GM23248 (cell line): ENCODE measurements around the gene TCF12. TPM values are rescaled to one million over a fixed set of nuclear protein-coding genes. Genes with fewer than 3 reads are reported as not detected.
A peak's percentile ranks its signal among the peaks of the same experiment; 100 is the strongest.

Experiments used
- DNase-seq: peaks from one replicate; pipeline ENCODE4 v3.0.0-alpha.2; 2015
- H2AFZ ChIP-seq: fragments of 200-600 bp; sonication (generic); 2 replicates; pipeline ENCODE4 v1.6.1; 2016; ENCODE audit warnings: antibody characterized with exemption
- H3F3A ChIP-seq: fragments of 200-600 bp; sonication (generic); 2 replicates; pipeline ENCODE4 v1.6.1; 2016; ENCODE audit warnings: mild to moderate bottlenecking, antibody characterized with exemption, mixed run types; ENCODE audit not compliant: insufficient read depth
- H3K27ac ChIP-seq: fragments of 200-600 bp; sonication (generic); 2 replicates; pipeline ENCODE4 v1.5.1; 2016; ENCODE audit warnings: mild to moderate bottlenecking
- H3K27me3 ChIP-seq: fragments of 200-600 bp; sonication (generic); replicated peaks from 2 replicates; pipeline ENCODE4 v1.6.1; 2016; ENCODE audit warnings: mild to moderate bottlenecking; ENCODE audit not compliant: insufficient read depth
- H3K36me3 ChIP-seq: fragments of 200-600 bp; sonication (generic); 2 replicates; pipeline ENCODE4 v1.6.1; 2016; ENCODE audit warnings: low read depth, mild to moderate bottlenecking
- H3K4me1 ChIP-seq: fragments of 200-600 bp; sonication (generic); 2 replicates; pipeline ENCODE4 v1.6.1; 2016; ENCODE audit warnings: mild to moderate bottlenecking; ENCODE audit not compliant: insufficient read depth
- H3K4me2 ChIP-seq: fragments of 200-600 bp; sonication (generic); one replicate; pipeline ENCODE4 v1.6.1; 2016; ENCODE audit warnings: mild to moderate bottlenecking; ENCODE audit not compliant: unreplicated experiment
- H3K4me3 ChIP-seq: fragments of 200-600 bp; sonication (generic); 2 replicates; pipeline ENCODE4 v1.5.1; 2016; ENCODE audit warnings: mild to moderate bottlenecking
- H3K79me2 ChIP-seq: fragments of 200-600 bp; sonication (generic); 2 replicates; pipeline ENCODE4 v1.6.1; 2016; ENCODE audit warnings: mild to moderate bottlenecking; ENCODE audit not compliant: insufficient read depth
- H3K9ac ChIP-seq: fragments of 200-600 bp; sonication (generic); 2 replicates; pipeline ENCODE4 v1.6.1; 2016; ENCODE audit warnings: mild to moderate bottlenecking
- H3K9me2 ChIP-seq: fragments of 200-600 bp; sonication (generic); 2 replicates; pipeline ENCODE4 v1.6.1; 2016; ENCODE audit warnings: mixed run types, mild to moderate bottlenecking, moderate library complexity; ENCODE audit not compliant: insufficient read depth
- H3K9me3 ChIP-seq: fragments of 200-600 bp; sonication (generic); one replicate; pipeline ENCODE4 v1.6.1; 2017; ENCODE audit warnings: low read depth
- H4K20me1 ChIP-seq: fragments of 200-600 bp; sonication (generic); 2 replicates; pipeline ENCODE4 v1.6.0; 2016; ENCODE audit not compliant: insufficient read depth
- EZH2 ChIP-seq: fragments of 200-600 bp; sonication (generic); IDR thresholded peaks from 2 replicates; pipeline ENCODE4 v1.6.1; 2018; ENCODE audit warnings: antibody characterized with exemption, mild to moderate bottlenecking; ENCODE audit not compliant: insufficient read depth, poor library complexity, severe bottlenecking
- EZH2phosphoT487 ChIP-seq: fragments of 200-600 bp; sonication (generic); IDR thresholded peaks from 2 replicates; pipeline ENCODE4 v1.6.1; 2018; ENCODE audit warnings: antibody characterized with exemption, moderate library complexity, mild to moderate bottlenecking, low read depth; ENCODE audit not compliant: insufficient read depth
- WGBS, 2 experiments: methylation state at CpG; one replicate each; pipeline ENCODE4 v1.1.6; 2015 to 2017; ENCODE audit warnings: low lambda C conversion rate in 2 of 2, low coverage in 1 of 2; ENCODE audit errors: missing lambda C conversion rate in 2 of 2; 5-methylcytosine and 5-hydroxymethylcytosine counted together
- in situ Hi-C: fragments of 300-500 bp; cut with MboI; formaldehyde crosslinking; loops from 2 replicates; pipeline ENCODE4 v1.15.0; 2020
- polyA plus RNA-seq: library from polyadenylated mRNA; unstranded; fragments of >200 nt; fragmentation: Nextera tagmentation; extraction: Ambion mirVana; gene quantifications from 2 replicates; pipeline ENCODE4 v1.2.1, GENCODE V29; 2016
- total RNA-seq: library from RNA; depleted of rRNA; stranded (reverse); fragments of >200 nt; shearing (Covaris generic); gene quantifications from 2 replicates; pipeline ENCODE4 v1.2.3, GENCODE V29; 2014

TCF12 gene
- total and polyA plus RNA-seq, 2 experiments from 2014 or later, result 53.6 to 58.6 TPM

- Histone ChIP-seq H3K4me3 (no peak overlapping the region), H3K4me2 (no peak overlapping the region), H3F3A (no peaks in the 10 kb centered on the region), H4K20me1 (no peaks in the 10 kb centered on the region), H3K9me2 (no peaks in the 10 kb centered on the region), H3K27ac (no peak overlapping the region), H2AFZ (no peak overlapping the region), H3K9ac (no peak overlapping the region), H3K9me3 (no peaks in the 10 kb centered on the region), H3K79me2 (peaks cover 99% of the 10 kb centered on the region), H3K27me3 (no peaks in the 10 kb centered on the region), H3K36me3 (no peaks in the 10 kb centered on the region), H3K4me1 (peaks cover 19% of the 10 kb centered on the region)
- 48 to 50% methylated on average over 7 of the region's 7 CpGs for WGBS, 2 experiments
- DNase-seq, result no peak
- in situ Hi-C loops, result no loop called here
- TF ChIP-seq EZH2, result no peak
- no peak for TF ChIP-seq EZH2phosphoT487
Observed at GRCh38 chr15:57028176-57028575, 109.7 kb downstream of the TCF12 start.

- Histone ChIP-seq H3K27ac (no peak overlapping the region), H3K79me2 (peaks cover 99% of the 10 kb centered on the region), H3K36me3 (no peaks in the 10 kb centered on the region), H3K4me1 (peaks cover 19% of the 10 kb centered on the region), H3K4me3 (no peak overlapping the region), H4K20me1 (no peaks in the 10 kb centered on the region), H3F3A (no peaks in the 10 kb centered on the region), H3K9me3 (no peaks in the 10 kb centered on the region), H3K27me3 (no peaks in the 10 kb centered on the region), H3K9me2 (no peaks in the 10 kb centered on the region), H2AFZ (no peak overlapping the region), H3K9ac (no peak overlapping the region), H3K4me2 (no peak overlapping the region)
- 96 to 97% methylated on average over 3 of the region's 3 CpGs for WGBS, 2 experiments
- no peak for TF ChIP-seq EZH2phosphoT487
- TF ChIP-seq EZH2, result no peak
- in situ Hi-C loops, result no loop called here
- DNase-seq, result no peak
Observed at GRCh38 chr15:57030011-57030410, 111.6 kb downstream of the TCF12 start.

- H3K4me2 ChIP-seq, result no peak overlapping the region
- no peak overlapping the region for H3K27ac ChIP-seq
- H3K36me3 ChIP-seq, result no peaks in the 10 kb centered on the region
Observed at GRCh38 chr15:57031082-57031481, 112.6 kb downstream of the TCF12 start.

GRCh38 chr15:57031605-57032004 is 113.2 kb downstream of the TCF12 start:
- H4K20me1 ChIP-seq, result no peaks in the 10 kb centered on the region
- H3K27ac ChIP-seq, result no peak overlapping the region
- H3K36me3 ChIP-seq, result no peaks in the 10 kb centered on the region
- H3F3A ChIP-seq, result no peaks in the 10 kb centered on the region
- 12 to 23% methylated on average over 1 of the region's 1 CpG for WGBS, 2 experiments
- H3K9me3 ChIP-seq, result no peaks in the 10 kb centered on the region
- H3K79me2 ChIP-seq, result peaks cover 100% of the 10 kb centered on the region
- H2AFZ ChIP-seq, result no peak overlapping the region
- no peak overlapping the region for H3K9ac ChIP-seq
- no peaks in the 10 kb centered on the region for H3K9me2 ChIP-seq
- no peak overlapping the region for H3K4me2 ChIP-seq
- in situ Hi-C loops, result no loop called here
- peaks cover 5% of the 10 kb centered on the region; the same call in 1 of the 2 replicates for H3K4me1 ChIP-seq
- peak; percentile 17 for DNase-seq
- TF ChIP-seq EZH2 (no peak), EZH2phosphoT487 (no peak)
- H3K27me3 ChIP-seq, result no peaks in the 10 kb centered on the region
- H3K4me3 ChIP-seq, result no peak overlapping the region

More at GRCh38 chr15:57031082-57031481, 112.6 kb downstream of the TCF12 start:
- no peaks in the 10 kb centered on the region for H3K27me3 ChIP-seq
- no peaks in the 10 kb centered on the region for H4K20me1 ChIP-seq
- no peaks in the 10 kb centered on the region for H3F3A ChIP-seq
- H3K9me2 ChIP-seq, result no peaks in the 10 kb centered on the region
- TF ChIP-seq EZH2phosphoT487, result no peak
- no peak for TF ChIP-seq EZH2
- H3K79me2 ChIP-seq, result peaks cover 99% of the 10 kb centered on the region
- in situ Hi-C loops, result no loop called here
- H3K9me3 ChIP-seq, result no peaks in the 10 kb centered on the region
- DNase-seq, result no peak
- no peak overlapping the region for H3K9ac ChIP-seq
- 100% methylated on average over 1 of the region's 1 CpG for WGBS, 2 experiments
- H3K4me1 ChIP-seq, result peaks cover 9% of the 10 kb centered on the region
- no peak overlapping the region for H3K4me3 ChIP-seq
- no peak overlapping the region for H2AFZ ChIP-seq

GRCh38 chr15:57032338-57032737 is 113.9 kb downstream of the TCF12 start:
- Histone ChIP-seq H3K9ac (no peak overlapping the region), H3K79me2 (peaks cover 100% of the 10 kb centered on the region), H3K4me2 (no peak overlapping the region), H3K4me1 (0 out of 2 replicates have a peak, but pooled peaks cover 5% of the 10 kb centered on the region), H3K9me2 (no peaks in the 10 kb centered on the region), H4K20me1 (no peaks in the 10 kb centered on the region), H2AFZ (no peak overlapping the region), H3K4me3 (no peak overlapping the region), H3K27me3 (no peaks in the 10 kb centered on the region), H3K27ac (no peak overlapping the region), H3K9me3 (no peaks in the 10 kb centered on the region), H3K36me3 (no peaks in the 10 kb centered on the region), H3F3A (no peaks in the 10 kb centered on the region)
- in situ Hi-C loops, result no loop called here
- DNase-seq, result no peak
- 97 to 98% methylated on average over 5 of the region's 5 CpGs for WGBS, 2 experiments
- TF ChIP-seq EZH2 (no peak), EZH2phosphoT487 (no peak)
